H9 (cell line): ENCODE results near the gene LUZP1. TPM values are rescaled to one million over a fixed set of nuclear protein-coding genes. Genes with fewer than 3 reads are reported as not detected.

Experiments
- DNase-seq: peaks from one replicate; pipeline ENCODE4 v3.0.0-alpha.2; 2017
- H2AFZ ChIP-seq: one replicate; pipeline ENCODE4 v1.6.1; 2013; ENCODE audit warnings: mild to moderate bottlenecking, low read length, control low read depth, moderate library complexity
- H2AK5ac ChIP-seq: 2 replicates; pipeline ENCODE4 v1.6.1; 2013; ENCODE audit warnings: low read length, control low read depth, mixed read lengths; ENCODE audit not compliant: insufficient read length
- H2BK120ac ChIP-seq: one replicate; pipeline ENCODE4 v1.6.1; 2013; ENCODE audit warnings: low read depth, mild to moderate bottlenecking, low read length, control low read depth, inconsistent platforms; ENCODE audit not compliant: poor library complexity, severe bottlenecking
- H2BK12ac ChIP-seq: 2 replicates; pipeline ENCODE4 v1.6.1; 2013; ENCODE audit warnings: low read length, control low read depth, mixed read lengths, low read depth; ENCODE audit not compliant: insufficient read length
- H2BK15ac ChIP-seq: 2 replicates; pipeline ENCODE4 v1.6.1; 2013; ENCODE audit warnings: low read depth, low read length, control low read depth
- H2BK20ac ChIP-seq: one replicate; pipeline ENCODE4 v1.6.1; 2013; ENCODE audit warnings: low read depth, mild to moderate bottlenecking, low read length, control low read depth, inconsistent platforms; ENCODE audit not compliant: poor library complexity, severe bottlenecking
- H2BK5ac ChIP-seq: 2 replicates; pipeline ENCODE4 v1.6.1; 2013; ENCODE audit warnings: low read length, control low read depth, mixed read lengths; ENCODE audit not compliant: insufficient read length
- H3K14ac ChIP-seq: 2 replicates; pipeline ENCODE4 v1.6.1; 2013; ENCODE audit warnings: low read length, control low read depth; ENCODE audit not compliant: insufficient read depth
- H3K18ac ChIP-seq: 2 replicates; pipeline ENCODE4 v1.6.1; 2013; ENCODE audit warnings: low read depth, mild to moderate bottlenecking, mixed read lengths, low read length, control low read depth; ENCODE audit not compliant: insufficient read length
- H3K23ac ChIP-seq: 2 replicates; pipeline ENCODE4 v1.6.1; 2013; ENCODE audit warnings: low read length, control low read depth, mixed read lengths, low read depth; ENCODE audit not compliant: insufficient read length
- H3K23me2 ChIP-seq: 2 replicates; pipeline ENCODE4 v1.6.1; 2013; ENCODE audit warnings: low read depth, mild to moderate bottlenecking, mixed read lengths, low read length, control low read depth; ENCODE audit not compliant: insufficient read length, poor library complexity, severe bottlenecking
- H3K27ac ChIP-seq: 2 replicates; pipeline ENCODE4 v1.5.1; 2013; ENCODE audit warnings: low read length, control low read depth, mixed read lengths, low read depth; ENCODE audit not compliant: insufficient read length
- H3K27me3 ChIP-seq: 2 replicates; pipeline ENCODE4 v1.6.1; 2013; ENCODE audit warnings: low read length, control low read depth, inconsistent platforms; ENCODE audit not compliant: insufficient read depth
- H3K4ac ChIP-seq: 2 replicates; pipeline ENCODE4 v1.6.1; 2013; ENCODE audit warnings: low read depth, mild to moderate bottlenecking, control low read depth, inconsistent platforms, low read length, moderate library complexity
- H3K4me1 ChIP-seq: 2 replicates; pipeline ENCODE4 v1.6.1; 2013; ENCODE audit warnings: low read length, control low read depth, inconsistent platforms; ENCODE audit not compliant: insufficient read depth
- H3K4me2 ChIP-seq: 2 replicates; pipeline ENCODE4 v1.6.1; 2013; ENCODE audit warnings: low read length, control low read depth, mixed read lengths; ENCODE audit not compliant: insufficient read length, insufficient read depth
- H3K56ac ChIP-seq: 2 replicates; pipeline ENCODE4 v1.6.1; 2013; ENCODE audit warnings: low read depth, mild to moderate bottlenecking, mixed read lengths, low read length, control low read depth; ENCODE audit not compliant: insufficient read length
- H3K79me1 ChIP-seq: 2 replicates; pipeline ENCODE4 v1.6.1; 2013; ENCODE audit warnings: low read depth, mild to moderate bottlenecking, moderate library complexity, low read length, control low read depth, inconsistent platforms; ENCODE audit not compliant: insufficient read depth, poor library complexity, severe bottlenecking
- H3K79me2 ChIP-seq: 2 replicates; pipeline ENCODE4 v1.6.1; 2013; ENCODE audit warnings: low read length, control low read depth, inconsistent platforms; ENCODE audit not compliant: insufficient read depth
- H3K9ac ChIP-seq: 2 replicates; pipeline ENCODE4 v1.6.1; 2013; ENCODE audit warnings: low read length, control low read depth, mixed read lengths; ENCODE audit not compliant: insufficient read length; ENCODE audit errors: extremely low read depth
- H3K9me3 ChIP-seq: one replicate; pipeline ENCODE4 v1.6.1; 2013; ENCODE audit warnings: low read depth, low read length, inconsistent platforms; ENCODE audit not compliant: control insufficient read depth
- H3T11ph ChIP-seq: one replicate; pipeline ENCODE4 v1.6.1; 2013; ENCODE audit warnings: mild to moderate bottlenecking, low read length, control low read depth, inconsistent platforms
- H4K20me1 ChIP-seq: one replicate; pipeline ENCODE4 v1.6.1; 2013; ENCODE audit not compliant: control insufficient read depth, insufficient read length, insufficient read depth
- H4K5ac ChIP-seq: 2 replicates; pipeline ENCODE4 v1.6.1; 2013; ENCODE audit warnings: low read depth, mild to moderate bottlenecking, mixed read lengths, low read length, control low read depth; ENCODE audit not compliant: insufficient read length
- H4K8ac ChIP-seq: replicated peaks from 2 replicates; pipeline ENCODE4 v1.6.1; 2013; ENCODE audit warnings: low read length, control low read depth, mixed read lengths, low read depth; ENCODE audit not compliant: insufficient read length
- H4K91ac ChIP-seq: 2 replicates; pipeline ENCODE4 v1.6.1; 2013; ENCODE audit warnings: low read depth, mild to moderate bottlenecking, moderate library complexity, mixed read lengths, low read length, control low read depth; ENCODE audit not compliant: insufficient read length
- H3K27ac Mint-ChIP-seq, 3 experiments: 2 replicates in 2 of 3; 3 replicates in 1 of 3; pipeline ENCODE4 v1.8.0; 2020 to 2021; ENCODE audit warnings: mixed read lengths in 3 of 3, mild to moderate bottlenecking in 1 of 3, moderate library complexity in 1 of 3
- H3K27me3 Mint-ChIP-seq: 2 replicates; pipeline ENCODE4 v1.8.0; 2021; ENCODE audit warnings: low read depth, mild to moderate bottlenecking, moderate library complexity, mixed read lengths
- H3K36me3 Mint-ChIP-seq, 3 experiments: 2 replicates in 2 of 3; 3 replicates in 1 of 3; pipeline ENCODE4 v1.8.0; 2020 to 2021; ENCODE audit warnings: low read depth in 3 of 3, mixed read lengths in 3 of 3; ENCODE audit not compliant: insufficient read depth in 1 of 3
- H3K4me1 Mint-ChIP-seq, 2 experiments: 2 replicates each; pipeline ENCODE4 v1.8.0; 2020; ENCODE audit warnings: mixed read lengths in 2 of 2
- H3K4me3 Mint-ChIP-seq, 2 experiments: 2 replicates in 1 of 2; 3 replicates in 1 of 2; pipeline ENCODE4 v1.8.0; 2020 to 2021; ENCODE audit warnings: mild to moderate bottlenecking in 2 of 2, mixed read lengths in 2 of 2, moderate library complexity in 1 of 2
- H3K9me3 Mint-ChIP-seq, 2 experiments: 2 replicates in 1 of 2; 3 replicates in 1 of 2; pipeline ENCODE4 v1.8.0; 2020; ENCODE audit warnings: mild to moderate bottlenecking in 2 of 2, mixed read lengths in 2 of 2, moderate library complexity in 1 of 2
- WGBS: extraction: QIAGEN DNeasy Blood & Tissue Kit; methylation state at CpG from one replicate; pipeline ENCODE4 v1.1.7; 2013; ENCODE audit warnings: missing lambda C conversion rate, low lambda C conversion rate, mixed read lengths; ENCODE audit not compliant: insufficient read length; ENCODE audit errors: extremely low coverage; 5-methylcytosine and 5-hydroxymethylcytosine counted together
- total RNA-seq: library from RNA; stranded (reverse); gene quantifications from 2 replicates; pipeline ENCODE4 v1.2.1, GENCODE V29; 2021
- TF ChIP-seq, protein P1 (sequence below): fragments of 200-600 bp; sonication (generic); conservative IDR thresholded peaks from 3 replicates; pipeline ENCODE4 v1.8.0; 2021; ENCODE audit warnings: antibody characterized with exemption, mild to moderate bottlenecking

LUZP1 gene
- total RNA-seq, 1 experiment from 2014 or later = 48.2 TPM

DNA sequence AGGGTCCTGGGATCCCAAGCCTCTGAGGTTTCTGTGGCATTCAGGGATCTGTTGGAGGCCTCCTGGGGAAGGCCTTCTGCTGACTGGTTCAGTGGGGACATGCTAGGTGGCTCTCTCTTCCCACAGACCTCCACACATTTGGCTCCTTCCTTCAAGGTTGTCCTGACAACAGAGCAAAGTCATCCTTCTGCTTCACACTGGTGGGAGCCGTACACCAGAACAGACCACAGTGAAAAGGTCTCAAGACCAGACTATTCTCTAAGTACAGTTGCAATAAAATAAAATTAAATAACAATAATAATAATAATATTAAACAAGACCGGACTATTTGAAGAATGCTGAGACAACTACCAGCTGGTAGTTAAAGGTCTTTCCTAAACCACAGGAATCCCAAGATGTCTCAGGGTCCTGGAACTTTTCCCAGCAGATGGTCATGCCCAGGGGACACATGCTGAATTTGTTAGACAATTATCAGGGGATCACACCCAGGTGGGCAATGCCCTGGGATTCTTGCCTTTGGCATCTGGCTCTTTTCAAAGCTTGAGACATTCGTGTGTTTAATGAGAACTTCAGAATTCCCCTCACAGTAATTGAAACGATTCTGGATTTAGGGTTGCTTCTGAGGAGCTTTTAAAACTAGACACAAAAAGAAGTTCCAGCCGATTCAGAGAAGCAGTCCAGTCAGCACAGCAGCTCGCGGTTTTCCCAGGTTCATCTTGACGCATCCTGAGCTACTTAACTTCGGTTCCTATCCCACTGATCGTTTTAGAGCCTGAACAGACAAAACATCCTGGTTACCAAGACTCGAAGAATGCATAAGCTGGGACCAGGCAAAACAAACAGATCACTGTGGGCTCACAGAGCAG is 25.7 kb upstream of the LUZP1 start:
- H2BK12ac ChIP-seq = no peak overlapping the region
- Mint-ChIP-seq H3K36me3 (peaks cover 0 to 13% (median 10%) of the 10 kb centered on the region in 3 experiments; a peak in 4 of 7 replicates), H3K27me3 (peaks cover 2% of the 10 kb centered on the region), H3K4me1 (peaks cover 3 to 6% of the 10 kb centered on the region in 2 experiments; a peak in 2 of 4 replicates), H3K9me3 (no peaks in the 10 kb centered on the region), H3K27ac (no peak overlapping the region), H3K4me3 (no peak overlapping the region)
- H3K27ac ChIP-seq = no peak overlapping the region
- H3K27me3 ChIP-seq = no peaks in the 10 kb centered on the region
- H2BK5ac ChIP-seq = no peak overlapping the region
- H3K4ac ChIP-seq = no peak overlapping the region
- H3K23me2 ChIP-seq = no peaks in the 10 kb centered on the region
- H4K91ac ChIP-seq = no peak overlapping the region
- H3K56ac ChIP-seq = no peak overlapping the region
- no peak overlapping the region for H3T11ph ChIP-seq
- TF ChIP-seq, protein P1, sequence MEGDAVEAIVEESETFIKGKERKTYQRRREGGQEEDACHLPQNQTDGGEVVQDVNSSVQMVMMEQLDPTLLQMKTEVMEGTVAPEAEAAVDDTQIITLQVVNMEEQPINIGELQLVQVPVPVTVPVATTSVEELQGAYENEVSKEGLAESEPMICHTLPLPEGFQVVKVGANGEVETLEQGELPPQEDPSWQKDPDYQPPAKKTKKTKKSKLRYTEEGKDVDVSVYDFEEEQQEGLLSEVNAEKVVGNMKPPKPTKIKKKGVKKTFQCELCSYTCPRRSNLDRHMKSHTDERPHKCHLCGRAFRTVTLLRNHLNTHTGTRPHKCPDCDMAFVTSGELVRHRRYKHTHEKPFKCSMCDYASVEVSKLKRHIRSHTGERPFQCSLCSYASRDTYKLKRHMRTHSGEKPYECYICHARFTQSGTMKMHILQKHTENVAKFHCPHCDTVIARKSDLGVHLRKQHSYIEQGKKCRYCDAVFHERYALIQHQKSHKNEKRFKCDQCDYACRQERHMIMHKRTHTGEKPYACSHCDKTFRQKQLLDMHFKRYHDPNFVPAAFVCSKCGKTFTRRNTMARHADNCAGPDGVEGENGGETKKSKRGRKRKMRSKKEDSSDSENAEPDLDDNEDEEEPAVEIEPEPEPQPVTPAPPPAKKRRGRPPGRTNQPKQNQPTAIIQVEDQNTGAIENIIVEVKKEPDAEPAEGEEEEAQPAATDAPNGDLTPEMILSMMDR = no peak
- DNase-seq = no peak
- H4K20me1 ChIP-seq = no peaks in the 10 kb centered on the region
- H2AK5ac ChIP-seq = no peak overlapping the region
- no peaks in the 10 kb centered on the region for H3K79me1 ChIP-seq
- H3K79me2 ChIP-seq = no peaks in the 10 kb centered on the region
- no peaks in the 10 kb centered on the region for H3K4me1 ChIP-seq
- H2BK120ac ChIP-seq = no peak overlapping the region
- H2BK20ac ChIP-seq = no peak overlapping the region
- no peak overlapping the region for H2BK15ac ChIP-seq
- no peak overlapping the region for H3K9ac ChIP-seq
- H3K18ac ChIP-seq = no peak overlapping the region
- H3K14ac ChIP-seq = no peak overlapping the region
- peak overlapping the region; percentile 18 for H4K8ac ChIP-seq
- H2AFZ ChIP-seq = no peak overlapping the region
- no peak overlapping the region for H3K4me2 ChIP-seq
- H3K23ac ChIP-seq = no peak overlapping the region
- H4K5ac ChIP-seq = no peak overlapping the region
- H3K9me3 ChIP-seq = no peaks in the 10 kb centered on the region
- WGBS = no CpG with 5 or more reads among the region's 11 CpGs
